Fibroblast of pulmonary artery (primary cell): Measurements from ENCODE around the gene NFATC1.
"Not testable (repeated sequence)": the region's sequence is repeated elsewhere in the genome, so short reads cannot be mapped to it uniquely, and the experiment has no call there.

Source experiments
- DNase-seq: peaks from one replicate; pipeline ENCODE4 v3.0.0-alpha.2; 2010; ENCODE audit warnings: low read depth
- H3K4me3 ChIP-seq: replicated peaks from 2 replicates; pipeline ENCODE4 v1.5.1; 2011; ENCODE audit warnings: low read depth, mild to moderate bottlenecking, control low read depth, low read length, moderate library complexity
- CTCF ChIP-seq: IDR thresholded peaks from 2 replicates; pipeline ENCODE4 v1.5.1; 2011; ENCODE audit warnings: mild to moderate bottlenecking, control low read depth, low read length, inconsistent platforms; ENCODE audit errors: missing control alignments

Gene NFATC1

GRCh38 chr18:79501006-79501405 is 105.3 kb downstream of the NFATC1 start:
- no peak overlapping the region for H3K4me3 ChIP-seq
- no peak for DNase-seq
- TF ChIP-seq CTCF: no peak

GRCh38 chr18:79502782-79503181 is 107.1 kb downstream of the NFATC1 start:
- DNase-seq: peak; percentile 59
- no peak for TF ChIP-seq CTCF
- no peak overlapping the region for H3K4me3 ChIP-seq

- no peak for TF ChIP-seq CTCF
- H3K4me3 ChIP-seq: no peak overlapping the region
- DNase-seq: no peak
Measured at GRCh38 chr18:79503406-79503805, 107.7 kb downstream of the NFATC1 start.

- no peak for TF ChIP-seq CTCF
- H3K4me3 ChIP-seq: no peak overlapping the region
- no peak for DNase-seq
Measured at GRCh38 chr18:79504034-79504433, 108.3 kb downstream of the NFATC1 start.

GRCh38 chr18:79504495-79504894 is 108.8 kb downstream of the NFATC1 start:
- not testable (repeated sequence) for H3K4me3 ChIP-seq
- DNase-seq: peak; percentile 33

GRCh38 chr18:79505465-79505864 is 109.7 kb downstream of the NFATC1 start:
- DNase-seq, H3K4me3 ChIP-seq: not testable (repeated sequence)

GRCh38 chr18:79506191-79507075 is 110.7 kb downstream of the NFATC1 start:
- peak; percentile 77 for DNase-seq
- TF ChIP-seq CTCF: no peak

GRCh38 chr18:79507076-79507545 is 111.4 kb downstream of the NFATC1 start:
- TF ChIP-seq CTCF: no peak
- peak; percentile 81 for DNase-seq
- H3K4me3 ChIP-seq: peak overlapping the region; percentile 40

More at GRCh38 chr18:79506191-79507075, 110.7 kb downstream of the NFATC1 start:
- H3K4me3 ChIP-seq: peak overlapping the region; percentile 40
